Transverse colon (tissue), 4 donors: Measurements from ENCODE around the gene DDI2. TPM values are rescaled to one million over a fixed set of nuclear protein-coding genes. Genes with fewer than 3 reads are reported as not detected.
"Not testable (repeated sequence)": the region's sequence is repeated elsewhere in the genome, so short reads cannot be mapped to it uniquely, and the experiment has no call there.

ENCODE experiments used
- DNase-seq: peaks from one replicate; pipeline ENCODE4 v3.0.0-alpha.2; 2019
- H3K27ac ChIP-seq, 4 donors: fragments of 200-600 bp; sonication (generic); 2 replicates each; pipeline ENCODE4 v1.5.1; 2016 to 2018; ENCODE audit warnings: inconsistent platforms in 4 of 4
- H3K27me3 ChIP-seq: fragments of 200-600 bp; sonication (generic); 2 replicates; pipeline ENCODE4 v1.5.1; 2017; ENCODE audit warnings: inconsistent platforms
- H3K36me3 ChIP-seq, 4 donors: fragments of 200-600 bp; sonication (generic); 2 replicates each; pipeline ENCODE4 v1.5.1; 2017 to 2019; ENCODE audit warnings: inconsistent platforms in 4 of 4
- H3K4me1 ChIP-seq, 4 donors: fragments of 200-600 bp; sonication (generic); 2 replicates each; pipeline ENCODE4 v1.5.1; 2017 to 2020; ENCODE audit warnings: inconsistent platforms in 4 of 4
- H3K4me3 ChIP-seq, 4 donors: fragments of 200-600 bp; sonication (generic); 1 replicate in 1 of 4; 2 replicates in 3 of 4; pipeline versions ENCODE4 v1.5.1 to v1.6.1; 2017 to 2019; ENCODE audit warnings: inconsistent platforms in 4 of 4
- H3K9me3 ChIP-seq, 2 donors: fragments of 200-600 bp; sonication (generic); 2 replicates each; pipeline ENCODE4 v1.5.1; 2017 to 2019; ENCODE audit warnings: inconsistent platforms in 2 of 2
- EP300 ChIP-seq: sonication (generic); formaldehyde crosslinking; IDR thresholded peaks from one replicate; pipeline ENCODE4 v1.6.1; 2017; ENCODE audit warnings: antibody characterized with exemption, low read depth
- POLR2A ChIP-seq: fragments of 450-650 bp; IDR thresholded peaks from one replicate; pipeline ENCODE4 v1.6.1; 2016; ENCODE audit warnings: antibody characterized with exemption, mild to moderate bottlenecking, moderate library complexity
- POLR2AphosphoS5 ChIP-seq, 3 donors: sonication (generic); formaldehyde crosslinking; IDR thresholded peaks; one replicate each; pipeline ENCODE4 v1.6.1; 2016; ENCODE audit warnings: antibody characterized with exemption in 3 of 3
- WGBS, 2 donors: methylation state at CpG; one replicate each; pipeline ENCODE4 v1.1.5; 2018; ENCODE audit warnings: low coverage in 1 of 2; 5-methylcytosine and 5-hydroxymethylcytosine counted together
- in situ Hi-C, 4 donors: fragments of 200-750 bp; cut with MboI; loops; one replicate each; pipeline versions ENCODE4 v1.15.0 to v1.15.1; 2017; ENCODE audit warnings: low sequenced_read_pairs in 3 of 4, low pct_ligation_motif_present in 1 of 4, low pct_unique_long_range_greater_than_20kb in 1 of 4
- intact Hi-C: fragments of 100-400 bp; cut with DNase I; formaldehyde crosslinking; loops from one replicate; pipeline ENCODE4 v1.15.1; 2023; ENCODE audit warnings: low total_unique reads
- total RNA-seq, 4 donors: library from RNA; depleted of rRNA; stranded (reverse); fragments of >200 nt; gene quantifications; one replicate each; pipeline ENCODE4 v1.1.0, GENCODE V29; 2016
- TF ChIP-seq, protein P1 (sequence below), 5 experiments: fragments of 200-600 bp in 3 of 5; fragments of 450-650 bp in 2 of 5; sonication (generic) in 3 of 5; IDR thresholded peaks; 1 replicate in 2 of 5; 2 replicates in 3 of 5; pipeline ENCODE4 v1.5.1; 2016 to 2017; ENCODE audit warnings: antibody characterized with exemption in 5 of 5, inconsistent platforms in 3 of 5, mild to moderate bottlenecking in 2 of 5, moderate library complexity in 1 of 5

DDI2 gene
- total RNA-seq, 4 donors from 2014 or later: 28.1 to 95.4 (median 42.9) TPM

DNA sequence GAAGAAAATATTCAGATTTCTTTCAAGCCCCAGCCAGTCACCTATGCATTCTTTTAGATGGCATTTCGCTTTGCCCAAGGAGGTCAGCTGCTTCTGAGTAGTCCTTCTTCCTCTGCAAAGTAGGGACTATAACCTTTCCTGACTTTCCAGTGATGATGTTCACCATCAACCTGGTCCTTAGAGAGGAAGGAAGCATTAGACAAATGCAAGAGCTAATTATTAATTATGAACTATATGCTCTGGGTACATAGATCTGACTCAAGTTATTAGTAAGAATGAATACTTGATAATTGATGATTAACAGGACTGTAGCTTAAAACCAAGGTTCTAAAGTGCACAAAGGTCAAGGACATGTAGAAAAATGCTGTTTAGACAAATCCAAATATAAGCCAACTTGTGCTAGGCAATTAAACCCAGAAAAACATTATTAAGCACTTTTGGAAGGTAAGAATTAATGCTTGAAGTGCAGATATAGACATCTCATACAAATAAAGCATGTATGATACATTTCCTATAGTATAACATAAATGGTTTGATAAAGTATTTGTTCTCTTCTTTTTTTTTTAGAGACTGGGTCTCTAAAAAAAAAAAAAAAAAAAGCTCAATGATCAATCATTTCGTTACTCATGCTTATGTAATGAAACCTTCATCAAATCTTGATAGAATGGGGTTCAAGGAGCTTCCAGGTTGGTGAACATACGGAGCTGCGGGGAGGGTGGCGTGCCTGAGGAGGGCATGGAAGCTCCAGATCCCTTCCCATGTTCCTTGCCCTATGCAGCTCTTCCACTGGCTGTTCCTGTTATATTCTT is 21.2 kb upstream of the DDI2 start:
- H3K36me3 ChIP-seq: no peaks in the 10 kb centered on the region
- H3K9me3 ChIP-seq: no peaks in the 10 kb centered on the region
- TF ChIP-seq EP300 (no peak), POLR2A (no peak), POLR2AphosphoS5 (IDR thresholded peaks at IDR 0.05) (no peak)
- TF ChIP-seq, protein P1, sequence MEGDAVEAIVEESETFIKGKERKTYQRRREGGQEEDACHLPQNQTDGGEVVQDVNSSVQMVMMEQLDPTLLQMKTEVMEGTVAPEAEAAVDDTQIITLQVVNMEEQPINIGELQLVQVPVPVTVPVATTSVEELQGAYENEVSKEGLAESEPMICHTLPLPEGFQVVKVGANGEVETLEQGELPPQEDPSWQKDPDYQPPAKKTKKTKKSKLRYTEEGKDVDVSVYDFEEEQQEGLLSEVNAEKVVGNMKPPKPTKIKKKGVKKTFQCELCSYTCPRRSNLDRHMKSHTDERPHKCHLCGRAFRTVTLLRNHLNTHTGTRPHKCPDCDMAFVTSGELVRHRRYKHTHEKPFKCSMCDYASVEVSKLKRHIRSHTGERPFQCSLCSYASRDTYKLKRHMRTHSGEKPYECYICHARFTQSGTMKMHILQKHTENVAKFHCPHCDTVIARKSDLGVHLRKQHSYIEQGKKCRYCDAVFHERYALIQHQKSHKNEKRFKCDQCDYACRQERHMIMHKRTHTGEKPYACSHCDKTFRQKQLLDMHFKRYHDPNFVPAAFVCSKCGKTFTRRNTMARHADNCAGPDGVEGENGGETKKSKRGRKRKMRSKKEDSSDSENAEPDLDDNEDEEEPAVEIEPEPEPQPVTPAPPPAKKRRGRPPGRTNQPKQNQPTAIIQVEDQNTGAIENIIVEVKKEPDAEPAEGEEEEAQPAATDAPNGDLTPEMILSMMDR (IDR thresholded peaks at IDR 0.05): no peak
- intact Hi-C loops (loop anchor here (10.0 kb wide), 1 partner anchor 149 kb away; the partner anchor contains the start of gene TMEM82), in situ Hi-C loops (no loop called here)
- no peak overlapping the region for H3K4me3 ChIP-seq
- H3K27me3 ChIP-seq: no peaks in the 10 kb centered on the region
- DNase-seq: no peak
- H3K4me1 ChIP-seq: peaks cover 0 to 4% (median under 1%) of the 10 kb centered on the region in 4 donors
- 82 to 89% methylated on average over 4 to 5 of the region's 5 CpGs for WGBS, 2 donors
- H3K27ac ChIP-seq: no peak overlapping the region

DNA sequence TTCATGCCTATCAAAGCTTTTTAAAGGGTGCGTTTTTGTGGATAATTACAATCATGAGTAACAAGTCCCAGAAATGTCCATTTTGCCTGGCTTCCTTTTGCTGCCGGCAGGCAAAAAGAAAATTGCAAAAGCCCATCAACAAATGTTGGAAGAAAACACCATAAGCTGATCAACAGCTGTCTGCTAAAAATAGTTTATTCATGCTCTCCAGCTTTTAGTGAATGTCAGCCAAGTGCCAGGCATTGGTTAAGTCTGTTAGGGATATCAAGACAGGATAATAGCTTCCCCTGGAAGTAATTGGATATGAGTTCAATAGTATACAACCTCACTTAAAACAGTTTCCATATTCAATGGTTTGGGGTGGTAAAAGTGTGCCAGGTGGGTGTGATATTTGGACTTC is 18.8 kb upstream of the DDI2 start:
- no peak overlapping the region for H3K27ac ChIP-seq
- WGBS, 2 donors: 66 to 68% methylated on average over 2 of the region's 2 CpGs
- no peak overlapping the region for H3K4me3 ChIP-seq
- H3K9me3 ChIP-seq: no peaks in the 10 kb centered on the region
- intact Hi-C loops (loop anchor here (10.0 kb wide), 1 partner anchor 146 kb away; the partner anchor contains the start of gene TMEM82), in situ Hi-C loops (no loop called here)
- H3K36me3 ChIP-seq: no peaks in the 10 kb centered on the region
- TF ChIP-seq POLR2A (no peak), EP300 (no peak), POLR2AphosphoS5 (IDR thresholded peaks at IDR 0.05) (no peak)
- TF ChIP-seq, protein P1 (IDR thresholded peaks at IDR 0.05): no peak
- peaks cover 9 to 20% (median 18%) of the 10 kb centered on the region in 4 donors for H3K4me1 ChIP-seq
- no peaks in the 10 kb centered on the region for H3K27me3 ChIP-seq
- DNase-seq: no peak

DNA sequence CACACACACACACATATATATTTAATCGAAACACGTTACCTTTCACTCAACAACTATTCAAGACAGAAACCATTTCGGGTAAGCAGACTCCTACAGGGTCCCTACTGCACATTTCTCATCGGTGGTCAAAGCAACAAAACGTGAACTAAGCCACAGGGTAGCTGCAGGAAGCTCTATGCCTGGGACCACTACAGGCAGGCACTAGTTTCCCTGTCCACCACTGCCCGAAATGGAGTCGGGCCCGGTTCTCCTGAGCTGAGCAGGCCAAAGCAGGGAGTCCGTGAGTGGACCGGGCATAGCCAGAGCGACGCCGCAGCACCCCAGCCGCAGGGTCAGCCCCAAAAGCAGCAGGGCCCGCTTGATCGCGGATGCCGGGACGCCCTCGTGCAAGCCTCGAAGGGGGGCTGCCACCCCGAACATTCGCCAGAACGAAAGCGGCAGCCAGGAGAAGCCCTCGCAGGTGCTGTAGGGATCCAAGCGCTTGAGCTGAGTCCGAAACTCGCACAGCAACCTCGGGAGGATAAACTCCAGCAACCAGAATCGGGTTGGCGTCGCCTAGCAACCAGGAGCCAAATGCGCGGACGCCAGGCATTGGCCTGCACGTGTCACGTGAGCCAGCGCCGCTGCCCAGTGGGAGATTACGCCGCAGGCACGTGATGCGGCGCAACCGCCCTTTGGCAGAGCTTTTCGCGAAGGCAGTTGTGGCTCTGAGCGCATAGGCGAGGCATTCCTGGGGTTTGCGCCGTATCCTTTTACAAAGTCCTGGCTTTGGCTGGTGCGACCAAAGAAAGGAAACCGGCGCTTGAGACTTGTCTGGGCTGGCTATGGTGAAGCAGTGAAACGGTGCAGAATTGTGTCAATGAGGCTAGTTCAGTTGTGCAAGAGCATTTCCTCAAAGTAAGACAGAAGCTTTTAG is 13.9 kb upstream of the DDI2 start:
- TF ChIP-seq, protein P1 (IDR thresholded peaks at IDR 0.05): no peak
- TF ChIP-seq POLR2AphosphoS5 (IDR thresholded peaks at IDR 0.05): peak; percentile 81 to 92 (median 86)
- peak; percentile 70 for TF ChIP-seq POLR2A
- intact Hi-C loops (no loop called here), in situ Hi-C loops (no loop called here)
- 2 to 4% methylated on average over 8 to 39 of the region's 56 CpGs for WGBS, 2 donors
- H3K4me1 ChIP-seq: peaks cover 13 to 26% (median 22%) of the 10 kb centered on the region in 4 donors
- H3K27ac ChIP-seq: peak overlapping the region; percentile 86 to 94 (median 89)
- H3K27me3 ChIP-seq: no peaks in the 10 kb centered on the region
- no peaks in the 10 kb centered on the region for H3K9me3 ChIP-seq
- peak; percentile 97 for DNase-seq
- H3K4me3 ChIP-seq: peak overlapping the region; percentile 28 to 96 (median 55)
- H3K36me3 ChIP-seq: no peaks in the 10 kb centered on the region

DNA sequence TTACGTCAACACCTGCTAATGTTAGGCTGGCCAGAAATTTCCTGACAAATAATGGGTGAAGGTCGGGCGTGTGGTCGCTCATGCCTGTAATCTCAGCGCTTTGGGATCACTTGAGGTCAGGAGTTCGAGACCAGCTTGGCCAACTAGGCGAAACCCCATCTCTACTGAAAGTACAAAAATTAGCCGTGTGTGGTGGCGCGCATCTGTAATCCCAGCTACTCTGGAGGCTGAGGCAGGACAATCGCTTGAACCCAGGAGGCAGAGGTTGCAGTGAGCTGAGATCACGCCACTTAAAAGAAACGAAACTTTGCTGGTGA is 13.3 kb upstream of the DDI2 start:
- H3K9me3 ChIP-seq, intact Hi-C loops, H3K36me3 ChIP-seq, H3K27me3 ChIP-seq, DNase-seq, in situ Hi-C loops: not testable (repeated sequence)
- Histone ChIP-seq H3K27ac (peak overlapping the region; percentile 86 to 94 (median 89)), H3K4me1 (peaks cover 13 to 26% (median 22%) of the 10 kb centered on the region in 4 donors), H3K4me3 (peak overlapping the region; percentile 28 to 96 (median 55))
- 77 to 88% methylated on average over 3 to 13 of the region's 13 CpGs for WGBS, 2 donors

DNA sequence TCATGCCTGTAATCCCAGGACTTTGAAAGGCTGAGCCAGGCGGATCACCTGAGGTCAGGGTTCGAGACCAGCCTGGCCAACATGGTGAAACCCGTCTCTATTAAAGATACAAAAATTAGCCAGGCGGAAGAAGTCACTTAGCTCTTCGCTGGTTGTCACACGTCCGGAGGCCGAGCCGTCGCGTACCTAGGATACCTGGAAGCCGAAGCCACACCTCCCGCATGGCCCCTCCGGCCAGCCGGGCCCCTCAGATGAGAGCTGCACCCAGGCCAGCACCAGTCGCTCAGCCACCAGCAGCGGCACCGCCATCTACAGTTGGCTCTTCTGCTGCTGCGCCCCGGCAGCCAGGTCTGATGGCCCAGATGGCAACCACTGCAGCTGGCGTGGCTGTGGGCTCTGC is 12.9 kb upstream of the DDI2 start:
- H3K4me1 ChIP-seq: peaks cover 13 to 26% (median 22%) of the 10 kb centered on the region in 4 donors
- H3K27me3 ChIP-seq, H3K4me3 ChIP-seq, H3K9me3 ChIP-seq, in situ Hi-C loops, H3K36me3 ChIP-seq, intact Hi-C loops, H3K27ac ChIP-seq, DNase-seq: not testable (repeated sequence)
- WGBS, 2 donors: 88 to 97% methylated on average over 5 to 20 of the region's 21 CpGs
